Measurements from ENCODE around the gene CAMSAP1. TPM values are rescaled to one million over a fixed set of nuclear protein-coding genes. Genes with fewer than 3 reads are reported as not detected.

CAMSAP1 gene
- total and polyA plus RNA-seq, 2 of the 4 experiments (the other 2 are of a cell fraction): 8.2 to 19.5 TPM

DNA sequence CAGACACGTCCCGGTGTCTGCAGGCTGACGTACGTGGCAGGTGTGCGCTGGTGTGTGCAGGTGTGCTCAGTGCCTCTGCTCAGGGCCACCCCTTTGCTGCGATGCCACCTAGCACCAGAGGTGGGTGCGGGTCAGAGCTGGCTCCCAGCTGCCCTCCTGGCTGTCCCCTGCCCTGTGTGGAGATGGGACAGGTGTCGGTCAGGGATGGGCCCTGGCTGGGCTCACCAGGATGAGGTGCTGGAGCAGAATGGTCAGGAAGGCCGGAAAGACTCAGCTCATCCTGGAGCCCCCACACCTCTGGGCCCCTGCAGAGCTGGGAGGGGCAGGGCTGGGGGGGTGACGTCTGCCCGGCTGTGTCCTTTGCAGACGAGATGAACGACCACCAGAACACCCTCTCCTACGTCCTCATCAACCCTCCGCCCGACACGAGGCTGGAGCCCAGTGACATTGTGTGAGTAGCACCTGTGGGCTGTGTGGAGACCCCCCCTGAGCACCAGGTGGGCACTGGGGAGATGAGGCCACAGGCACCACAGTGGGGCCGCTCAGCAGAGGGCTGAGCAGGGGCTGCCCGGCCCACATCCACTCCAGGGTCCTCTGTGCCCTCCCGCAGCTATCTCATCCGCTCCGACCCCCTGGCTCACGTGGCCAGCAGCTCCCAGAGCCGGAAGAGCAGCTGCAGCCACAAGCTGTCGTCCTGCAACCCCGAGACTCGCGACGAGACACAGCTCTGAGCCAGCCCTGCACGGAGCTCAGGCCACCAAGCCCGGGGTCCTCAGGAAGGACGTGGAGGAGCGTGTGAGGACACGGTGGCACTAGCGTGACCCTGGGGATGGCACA is 115.7 kb downstream of the CAMSAP1 start:
- BruUV-seq (replicated peaks): no TSS peak
- no peak overlapping the region for H4K8ac ChIP-seq (ENCODE audit: low read depth in 2 of 2, low read length in 2 of 2)
- TF ChIP-seq CEBPB (IDR thresholded peaks at IDR 0.05; ENCODE audit: low read depth, low read length) (no peak), FOS (IDR thresholded peaks at IDR 0.05; ENCODE audit: low read depth, low read length) (no peak)
- H3K9me1 ChIP-seq (ENCODE audit: insufficient read depth, low read length): no peaks in the 10 kb centered on the region
- no peak overlapping the region for H3K56ac ChIP-seq (ENCODE audit: extremely low read depth, insufficient read depth, low read length)
- H2AK5ac ChIP-seq (ENCODE audit: low read depth, low read length): no peak overlapping the region
- H3K4me2 ChIP-seq (ENCODE audit: low read depth, low read length): no peak overlapping the region
- H2AK9ac ChIP-seq (replicated peaks; ENCODE audit: low read depth, low read length, poor library complexity): no peak overlapping the region
- DNase-seq (no peak), ATAC-seq (ENCODE audit: low read depth) (no peak)
- CTCF ChIA-PET: no interaction called here
- no peak overlapping the region for H3K23ac ChIP-seq (ENCODE audit: low read depth, low read length)
- H3K27me3 ChIP-seq (ENCODE audit: control insufficient read depth, insufficient read depth, low read length): peaks cover 29% of the 10 kb centered on the region
- H3K9ac ChIP-seq (ENCODE audit: low read depth, low read length): no peak overlapping the region
- H4K5ac ChIP-seq (ENCODE audit: low read depth, low read length): no peak overlapping the region
- no peak overlapping the region for H3K27ac ChIP-seq (ENCODE audit: insufficient read depth, low read length)
- no peak overlapping the region for H3K4ac ChIP-seq (ENCODE audit: low read depth, low read length)
- H4K91ac ChIP-seq (ENCODE audit: insufficient read depth, low read depth, low read length): no peak overlapping the region
- intact Hi-C loops (cut with micrococcal nuclease): loop anchor here (10.0 kb wide), 1 partner anchor 187 kb away; no protein-coding TSS in a partner anchor
- H3K4me1 ChIP-seq (ENCODE audit: control insufficient read depth, insufficient read depth, low read length): no peaks in the 10 kb centered on the region
- 42% methylated on average over 19 of the region's 35 CpGs; no CpG with 5 or more reads in 1 of the 2 experiments for WGBS, 2 experiments (ENCODE audit: extremely low coverage in 2 of 2, insufficient read length in 1 of 2)
- no peak overlapping the region for H2BK20ac ChIP-seq (ENCODE audit: low read depth, low read length)
- H2BK5ac ChIP-seq (ENCODE audit: low read depth, low read length, poor library complexity, severe bottlenecking): no peak overlapping the region
- H3K36me3 ChIP-seq (ENCODE audit: control insufficient read depth, insufficient read depth, low read length): no peaks in the 10 kb centered on the region
- dilution Hi-C loops (cut with HindIII; ENCODE audit: low sequenced_read_pairs, unreplicated experiment): no loop called here
- H2BK15ac ChIP-seq (ENCODE audit: low read depth, low read length): no peak overlapping the region
- H3K14ac ChIP-seq (replicated peaks; ENCODE audit: low read depth, low read length): no peak overlapping the region
- H3K79me1 ChIP-seq (ENCODE audit: low read depth in 1 of 2, low read length in 2 of 2): no peaks in the 10 kb centered on the region
- H3K4me3 ChIP-seq (ENCODE audit: insufficient read depth, low read depth, low read length): no peak overlapping the region
- H3K18ac ChIP-seq (ENCODE audit: low read depth, low read length): no peak overlapping the region
- H3K9me3 ChIP-seq (ENCODE audit: control insufficient read depth, insufficient read depth, low read length): no peaks in the 10 kb centered on the region
- no peaks in the 10 kb centered on the region for H4K20me1 ChIP-seq (ENCODE audit: insufficient read depth, low read length)
- in situ Hi-C loops (cut with MboI; ENCODE audit: low sequenced_read_pairs): no loop called here
- H2BK120ac ChIP-seq (ENCODE audit: low read depth, low read length): no peak overlapping the region
- POLR2A ChIA-PET (ENCODE audit: unreplicated experiment): no interaction called here
- H2AFZ ChIP-seq (replicated peaks; ENCODE audit: low read length, poor library complexity): no peak overlapping the region

Measured in IMR-90 (cell line).